Naive thymus-derived CD8-positive, alpha-beta T cell (primary cell): ENCODE results near the gene KATNIP. TPM values are rescaled to one million over a fixed set of nuclear protein-coding genes. Genes with fewer than 3 reads are reported as not detected.

ENCODE experiments used
- ATAC-seq, 2 donors: fragments of 150-1000 bp; cut with Tn5 transposase in 1 of 2; sonication (Bioruptor Pico), chemical (Tn5 transposase) in 1 of 2; 1 replicate in 1 of 2; 2 replicates in 1 of 2; pipeline ENCODE4 v1.10.0; 2021; ENCODE audit warnings: mild to moderate bottlenecking in 2 of 2, moderate library complexity in 2 of 2
- POLR2A ChIA-PET: fragments of 350-600 bp; sonication (Branson Sonifier 250); formaldehyde crosslinking; loops from one replicate; lab custom pipeline; 2021; ENCODE audit warnings: antibody characterized with exemption; lab: Charles Lee
- DNase-seq, 10 donors: peaks; one replicate each; pipeline versions ENCODE4 v3.0.0 to v3.0.0-alpha.2; 2020 to 2022
- H3K27ac Mint-ChIP-seq, 10 donors: one replicate each; pipeline ENCODE4 v1.8.0; 2020 to 2022; ENCODE audit warnings: mild to moderate bottlenecking in 10 of 10, mixed read lengths in 10 of 10, moderate library complexity in 4 of 10, inconsistent platforms in 1 of 10
- H3K27me3 Mint-ChIP-seq, 5 donors: one replicate each; pipeline ENCODE4 v1.8.0; 2021 to 2022; ENCODE audit warnings: mixed read lengths in 5 of 5
- H3K36me3 Mint-ChIP-seq, 3 donors: one replicate each; pipeline ENCODE4 v1.8.0; 2020 to 2022; ENCODE audit warnings: mixed read lengths in 3 of 3, mild to moderate bottlenecking in 2 of 3, inconsistent platforms in 1 of 3
- H3K4me1 Mint-ChIP-seq, 4 donors: one replicate each; pipeline ENCODE4 v1.8.0; 2021 to 2022; ENCODE audit warnings: mixed read lengths in 4 of 4
- H3K4me3 Mint-ChIP-seq, 10 donors: one replicate each; pipeline ENCODE4 v1.8.0; 2020 to 2022; ENCODE audit warnings: mild to moderate bottlenecking in 10 of 10, mixed read lengths in 10 of 10, moderate library complexity in 6 of 10, inconsistent platforms in 1 of 10
- H3K9me3 Mint-ChIP-seq, 9 donors: one replicate each; pipeline ENCODE4 v1.8.0; 2020 to 2022; ENCODE audit warnings: mixed read lengths in 9 of 9, mild to moderate bottlenecking in 3 of 9, inconsistent platforms in 1 of 9, moderate library complexity in 1 of 9
- polyA plus RNA-seq, 3 donors: library from polyadenylated mRNA; unstranded; fragments of 300-500 nt; fragmentation: Illumina TruSeq; gene quantifications; one replicate each; pipeline ENCODE4 v1.2.3, GENCODE V29; 2021
- total RNA-seq, 8 experiments: library from RNA in 2 of 8; stranded (reverse) in 2 of 8; gene quantifications; one replicate each; pipeline ENCODE4 v1.2.3 and lab custom pipeline; 2021 to 2026

The KATNIP gene
- total RNA-seq = 10 to 100 TPM; 17.0 to 23.4 TPM
- polyA plus RNA-seq = 1 to 10 TPM; 1.3 to 3.4 (median 1.9) TPM
- 30.6 to 44.9 (median 35.2) reads per million in 6 experiments for total RNA-seq (lab: John Stamatoyannopoulos, UW)

DNA sequence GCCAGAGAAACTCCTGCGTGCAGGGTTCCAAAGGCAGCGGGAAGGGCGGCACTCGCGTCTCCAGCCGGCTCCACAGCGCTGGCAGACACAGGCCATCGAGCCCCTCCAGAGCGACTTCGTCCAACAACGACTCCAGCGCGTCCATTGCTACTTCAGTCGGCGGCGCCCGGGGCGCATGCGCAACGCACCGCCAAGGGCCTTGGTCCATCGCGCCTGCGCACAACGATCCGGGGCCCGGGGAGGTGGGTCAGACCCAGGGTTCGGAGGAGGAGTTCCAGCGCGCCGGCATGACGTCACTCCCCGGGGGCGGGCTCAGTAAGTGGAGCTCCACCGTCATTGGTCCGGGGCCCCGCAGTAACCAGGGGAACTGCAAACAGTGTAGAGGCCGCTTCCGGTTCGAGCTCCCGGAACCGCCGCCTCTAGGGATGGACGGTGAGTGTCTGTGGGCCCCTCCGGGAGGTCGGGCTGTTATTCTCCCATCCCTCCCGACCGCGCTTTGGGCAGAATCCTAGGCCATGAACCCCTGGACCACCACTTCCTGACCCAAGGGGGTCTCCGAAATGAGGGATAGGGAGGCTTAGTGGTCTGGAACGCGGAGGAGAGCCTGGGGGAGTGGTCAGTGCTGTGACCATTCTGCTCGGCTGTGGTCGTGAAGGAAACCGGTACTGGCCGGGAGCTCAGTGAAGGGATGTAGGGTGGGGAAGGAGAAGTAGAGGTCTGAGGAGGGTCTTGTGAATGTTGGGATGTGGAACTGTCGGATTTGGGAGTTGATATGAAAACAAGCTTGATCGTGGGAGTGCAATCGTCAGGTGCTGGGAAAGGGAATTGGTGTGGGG lies at the start of gene KATNIP, which contains the start of gene GTF3C1:
KATNIP (plus strand) TSS at position 399 of the 836 bp plus-strand sequence; CDS start at position 426, 27 bp downstream.
GTF3C1 (minus strand) TSS at position 168 of the 836 bp plus-strand sequence; CDS start at position 145, 23 bp downstream.
- H3K27me3 Mint-ChIP-seq = no peaks in the 10 kb centered on the region
- H3K4me3 Mint-ChIP-seq = peak within 1 kb of the TSS; percentile 97 to 99 (median 98)
- DNase-seq = peak; percentile 99 to 100 (median 100)
- POLR2A ChIA-PET = interaction anchor here (0.6 to 3.3 kb wide), 6 partner anchors 10 to 746 kb away, joined by 3 to 20 read pairs (median 4); partner anchors contain the start of gene KDM8
- H3K9me3 Mint-ChIP-seq = no peaks in the 10 kb centered on the region
- H3K36me3 Mint-ChIP-seq = peaks cover 0 to 17% (median 4%) of the 10 kb centered on the region in 3 donors
- peak within 1 kb of the TSS; percentile 92 to 100 (median 100) for H3K27ac Mint-ChIP-seq
- peaks cover 27 to 50% (median 42%) of the 10 kb centered on the region in 4 donors for H3K4me1 Mint-ChIP-seq
- ATAC-seq = peak; percentile 93 to 95

DNA sequence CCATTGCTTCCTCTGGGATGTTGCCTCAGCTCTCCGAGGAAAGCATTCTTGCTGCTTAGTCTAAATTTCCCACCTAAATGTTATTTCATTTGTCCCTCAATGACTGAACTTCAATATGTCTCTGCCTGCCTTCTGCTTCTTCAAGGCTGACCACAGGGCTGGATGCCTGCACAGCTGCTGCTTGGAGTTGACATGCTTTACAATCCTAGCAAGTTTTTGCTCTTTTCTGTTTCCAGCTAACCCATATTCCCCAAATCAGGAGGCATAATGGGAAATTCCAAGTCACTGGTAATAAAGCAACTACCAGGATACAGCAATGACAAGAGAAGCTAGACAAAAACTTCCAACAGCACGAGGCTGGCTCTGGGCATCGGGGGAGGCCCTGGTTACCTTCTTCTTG lies 49.1 kb upstream of the KATNIP start:
- no peaks in the 10 kb centered on the region for H3K27me3 Mint-ChIP-seq
- POLR2A ChIA-PET = no interaction called here
- no peak overlapping the region for H3K4me3 Mint-ChIP-seq
- peak overlapping the region in 2 of 10 donors; percentile 10 to 77 for H3K27ac Mint-ChIP-seq
- DNase-seq (no peak), ATAC-seq (no peak)
- no peaks in the 10 kb centered on the region for H3K9me3 Mint-ChIP-seq
- no peaks in the 10 kb centered on the region for H3K4me1 Mint-ChIP-seq
- peaks cover 7 to 89% (median 53%) of the 10 kb centered on the region in 3 donors for H3K36me3 Mint-ChIP-seq

DNA sequence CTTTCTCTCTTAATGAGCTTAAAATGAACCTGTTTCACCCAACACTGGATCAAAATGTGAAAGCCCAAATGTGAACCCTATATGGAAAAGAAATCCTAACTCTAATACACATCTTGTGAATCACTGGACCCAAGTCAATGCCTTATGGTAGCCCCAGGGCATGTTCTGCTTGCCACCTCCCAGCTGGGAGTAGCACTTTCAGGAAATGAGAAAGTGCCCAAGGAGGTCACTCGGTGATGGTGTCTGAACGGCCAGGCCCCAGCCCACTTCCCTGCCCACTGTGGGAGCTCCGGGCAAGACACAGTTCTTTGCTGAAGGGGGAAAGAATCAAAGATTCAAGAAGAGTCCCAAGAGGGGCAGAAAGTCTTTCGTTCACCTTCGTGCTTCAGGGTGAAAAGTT lies 46.3 kb upstream of the KATNIP start:
- H3K27me3 Mint-ChIP-seq = no peaks in the 10 kb centered on the region
- no peaks in the 10 kb centered on the region for H3K4me1 Mint-ChIP-seq
- DNase-seq (no peak), ATAC-seq (no peak)
- H3K4me3 Mint-ChIP-seq = no peak overlapping the region
- H3K27ac Mint-ChIP-seq = peak overlapping the region in 1 of 10 donors; percentile 24
- H3K9me3 Mint-ChIP-seq = no peaks in the 10 kb centered on the region
- POLR2A ChIA-PET = no interaction called here
- peaks cover 10 to 91% (median 54%) of the 10 kb centered on the region in 3 donors for H3K36me3 Mint-ChIP-seq

DNA sequence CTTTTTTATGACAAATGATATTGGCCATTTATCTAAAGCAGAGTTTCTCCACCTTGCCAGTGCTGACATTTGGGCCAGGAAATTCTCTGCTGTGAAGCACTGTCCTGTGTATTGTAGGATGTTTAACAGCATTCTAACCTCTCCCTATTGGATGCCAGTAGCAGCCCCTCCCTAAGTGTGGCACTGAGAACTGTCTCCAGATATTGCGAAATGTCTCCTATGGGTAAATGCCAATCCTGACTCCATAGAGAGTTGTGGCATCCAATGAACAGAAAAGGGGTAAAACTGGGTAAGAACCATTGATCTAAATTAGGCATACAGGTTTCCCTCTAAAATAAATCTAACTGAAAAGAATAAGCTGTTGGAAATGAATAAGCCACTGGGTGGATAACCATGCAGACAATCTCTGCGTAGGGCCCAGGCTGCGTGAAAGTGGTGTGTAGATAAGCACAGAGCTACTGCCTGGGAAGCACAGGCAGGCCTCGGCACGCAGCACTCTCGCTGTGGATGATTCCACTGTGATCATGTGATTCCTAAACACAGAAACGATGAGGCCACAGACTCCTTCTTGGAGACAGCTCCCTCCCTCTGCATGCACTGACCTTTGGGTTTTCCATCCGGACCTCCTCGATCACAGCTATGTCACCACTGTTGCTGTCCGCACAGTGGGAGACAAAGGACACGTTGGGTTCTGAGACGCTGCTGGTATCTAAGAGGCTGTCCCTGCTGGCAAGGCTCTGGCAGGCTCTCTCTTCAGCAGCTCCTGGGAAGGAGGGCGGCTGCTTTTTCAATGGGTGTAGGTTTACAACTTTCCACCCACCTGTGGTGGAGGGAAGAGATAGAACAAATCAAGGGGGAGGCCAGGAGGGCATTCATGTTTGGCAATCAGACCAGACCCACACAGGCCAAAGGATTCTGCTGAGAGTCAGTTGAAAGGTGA lies 44.4 kb upstream of the KATNIP start:
- no peak for ATAC-seq
- POLR2A ChIA-PET = no interaction called here
- Mint-ChIP-seq H3K27ac (peak overlapping the region in 1 of 10 donors; percentile 15), H3K4me3 (no peak overlapping the region), H3K9me3 (no peaks in the 10 kb centered on the region), H3K4me1 (no peaks in the 10 kb centered on the region), H3K27me3 (no peaks in the 10 kb centered on the region), H3K36me3 (peaks cover 14 to 97% (median 54%) of the 10 kb centered on the region in 3 donors)
- no peak for DNase-seq

DNA sequence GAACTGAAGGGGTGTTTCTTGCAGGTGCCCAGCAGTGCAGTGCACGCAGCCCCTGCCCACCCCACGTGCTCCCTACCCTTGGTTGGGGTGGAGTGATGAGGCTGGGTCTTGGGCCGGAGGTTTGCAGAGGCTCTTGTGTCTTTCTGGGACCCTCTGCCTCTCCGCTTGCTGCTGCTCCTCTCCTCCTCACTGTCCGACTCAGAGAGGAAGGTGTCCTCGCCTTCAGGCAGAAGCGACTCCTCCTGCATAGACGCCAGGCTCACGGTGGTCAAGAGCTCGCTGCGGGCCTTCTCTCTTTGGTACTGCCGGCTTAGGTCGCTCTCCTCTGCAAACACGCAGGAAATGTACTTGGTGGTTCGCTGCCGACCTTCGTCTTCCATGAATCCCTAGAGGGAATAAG lies 43.2 kb upstream of the KATNIP start:
- Mint-ChIP-seq H3K4me3 (no peak overlapping the region), H3K27ac (peak overlapping the region in 1 of 10 donors; percentile 17), H3K27me3 (no peaks in the 10 kb centered on the region), H3K9me3 (no peaks in the 10 kb centered on the region), H3K36me3 (peaks cover 14 to 97% (median 56%) of the 10 kb centered on the region in 3 donors), H3K4me1 (no peaks in the 10 kb centered on the region)
- no peak for ATAC-seq
- POLR2A ChIA-PET = no interaction called here
- DNase-seq = no peak

DNA sequence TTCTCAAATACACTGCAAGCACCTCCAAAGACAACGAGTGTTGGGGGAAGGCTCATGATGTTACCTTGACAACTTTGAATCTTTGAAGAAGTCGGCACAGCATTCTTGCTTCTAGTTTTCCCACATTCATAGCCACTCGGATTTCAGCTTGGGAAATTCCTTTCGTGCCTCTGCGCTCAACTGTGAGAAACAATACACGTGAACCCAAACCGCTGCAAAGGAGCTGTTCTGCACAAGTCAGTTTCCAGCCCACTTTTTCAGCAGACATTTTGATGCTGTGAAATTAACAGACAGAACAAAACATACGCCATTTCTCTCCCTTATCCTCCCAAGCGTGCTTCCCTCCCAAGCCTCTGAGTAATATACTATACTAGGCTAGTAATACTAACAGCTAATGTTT lies 41.5 kb upstream of the KATNIP start:
- no peak overlapping the region for H3K4me3 Mint-ChIP-seq
- H3K9me3 Mint-ChIP-seq = no peaks in the 10 kb centered on the region
- no peaks in the 10 kb centered on the region for H3K4me1 Mint-ChIP-seq
- ATAC-seq (no peak), DNase-seq (no peak)
- no peaks in the 10 kb centered on the region for H3K27me3 Mint-ChIP-seq
- H3K36me3 Mint-ChIP-seq = peaks cover 14 to 96% (median 44%) of the 10 kb centered on the region in 3 donors
- peak overlapping the region in 1 of 10 donors; percentile 44 for H3K27ac Mint-ChIP-seq
- POLR2A ChIA-PET = no interaction called here

DNA sequence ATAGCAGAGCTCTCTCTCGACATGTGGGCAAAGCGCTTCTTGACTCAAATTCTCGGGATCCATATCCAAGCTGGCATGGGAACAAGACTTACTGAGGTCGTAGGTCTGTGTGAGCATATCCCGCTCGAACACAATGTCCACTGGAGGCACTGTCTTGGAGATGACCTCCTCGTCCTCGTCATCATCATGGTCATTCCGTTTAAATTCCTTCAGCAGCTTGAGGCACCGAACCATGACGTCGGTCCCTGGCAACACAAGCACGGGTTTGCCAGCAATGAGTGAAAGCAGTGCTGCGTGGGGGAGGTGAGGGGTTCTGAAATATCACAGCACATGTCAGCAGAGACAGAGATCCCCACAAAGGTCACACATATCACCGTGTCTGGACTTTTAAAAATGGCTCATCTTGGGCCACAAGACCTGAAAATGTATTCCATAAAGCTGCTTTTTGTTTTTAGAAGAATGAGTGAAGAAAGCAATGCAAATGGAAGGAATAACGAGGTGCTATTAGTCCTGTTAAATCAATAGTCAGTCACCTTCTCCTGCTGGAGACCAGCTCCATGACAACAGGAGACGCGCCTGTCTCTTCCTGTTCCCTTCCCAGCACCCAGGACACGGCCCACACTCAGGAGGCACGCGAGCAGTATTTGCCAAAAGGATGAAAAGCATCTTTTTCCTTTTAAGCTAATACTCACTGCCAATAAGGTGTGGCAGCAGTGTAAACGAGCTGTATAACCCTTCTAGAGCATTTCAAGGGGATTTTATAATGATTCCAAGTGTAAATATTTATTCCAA lies 38.1 kb upstream of the KATNIP start:
- no peak overlapping the region for H3K27ac Mint-ChIP-seq
- no peak for ATAC-seq
- POLR2A ChIA-PET = no interaction called here
- no peaks in the 10 kb centered on the region for H3K27me3 Mint-ChIP-seq
- H3K4me1 Mint-ChIP-seq = no peaks in the 10 kb centered on the region
- H3K36me3 Mint-ChIP-seq = peaks cover 14 to 77% (median 37%) of the 10 kb centered on the region in 3 donors
- no peak overlapping the region for H3K4me3 Mint-ChIP-seq
- H3K9me3 Mint-ChIP-seq = no peaks in the 10 kb centered on the region
- DNase-seq = no peak

DNA sequence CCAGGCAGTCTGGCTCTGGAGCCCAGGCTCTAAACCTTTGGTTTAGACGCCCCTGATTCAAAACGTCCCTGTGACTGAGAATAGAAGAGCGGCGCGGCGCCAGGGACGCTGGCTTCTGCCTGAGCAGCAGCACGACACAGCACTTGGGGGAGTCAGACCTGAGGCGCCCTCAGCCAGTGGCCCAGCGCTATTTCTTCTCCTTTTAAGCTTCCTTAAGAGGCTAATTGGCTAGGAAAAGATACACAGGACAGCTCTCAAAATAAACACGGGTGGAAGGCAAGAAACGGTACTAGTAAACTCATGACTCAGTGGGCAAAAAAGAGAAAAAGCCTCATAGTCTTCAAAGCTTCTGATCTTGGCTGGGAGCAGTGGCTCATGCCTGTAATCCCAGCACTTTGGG lies 35.1 kb upstream of the KATNIP start:
- H3K4me3 Mint-ChIP-seq = no peak overlapping the region
- H3K4me1 Mint-ChIP-seq = peaks cover 0 to 7% (median 0%) of the 10 kb centered on the region in 4 donors
- H3K9me3 Mint-ChIP-seq = no peaks in the 10 kb centered on the region
- POLR2A ChIA-PET = no interaction called here
- H3K36me3 Mint-ChIP-seq = peaks cover 0 to 73% (median 19%) of the 10 kb centered on the region in 3 donors
- H3K27me3 Mint-ChIP-seq = no peaks in the 10 kb centered on the region
- no peak for DNase-seq
- ATAC-seq = no peak
- peak overlapping the region in 2 of 10 donors; percentile 24 to 33 for H3K27ac Mint-ChIP-seq

DNA sequence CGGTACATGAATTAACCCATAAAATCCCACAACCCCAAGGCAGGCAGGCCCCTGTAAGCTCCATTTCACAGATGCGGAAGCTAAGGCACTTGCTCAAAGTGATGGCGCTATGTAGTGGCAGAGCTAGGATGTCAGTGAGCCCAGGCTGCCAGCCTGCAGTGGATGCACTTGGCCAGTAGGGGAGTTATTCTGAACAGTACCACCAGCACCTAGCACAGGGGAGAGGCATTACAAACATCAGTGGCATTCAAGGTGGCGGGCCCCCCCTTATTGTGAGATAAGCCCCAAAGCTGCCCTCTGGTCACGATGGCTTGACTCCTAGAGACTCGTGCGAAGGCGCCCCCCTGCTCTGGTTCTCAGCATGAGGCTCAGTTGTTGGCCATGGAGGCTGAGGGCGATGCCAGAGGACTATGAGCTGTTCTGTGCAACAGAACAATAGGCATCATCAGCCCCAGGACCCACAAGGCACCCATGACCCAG lies 34.0 kb upstream of the KATNIP start:
- Mint-ChIP-seq H3K9me3 (no peaks in the 10 kb centered on the region), H3K36me3 (peaks cover 0 to 62% (median 15%) of the 10 kb centered on the region in 3 donors), H3K4me1 (peaks cover 0 to 7% (median 0%) of the 10 kb centered on the region in 4 donors), H3K27me3 (no peaks in the 10 kb centered on the region), H3K4me3 (no peak overlapping the region), H3K27ac (peak overlapping the region in 3 of 10 donors; percentile 43 to 67 (median 56))
- DNase-seq (peak in 1 of 10 donors; percentile 31), ATAC-seq (peak; percentile 52 to 58)
- POLR2A ChIA-PET = interaction anchor here (0.5 to 1.3 kb wide), 3 partner anchors 234 to 473 kb away, joined by 3 to 4 read pairs (median 3); no protein-coding TSS in a partner anchor

DNA sequence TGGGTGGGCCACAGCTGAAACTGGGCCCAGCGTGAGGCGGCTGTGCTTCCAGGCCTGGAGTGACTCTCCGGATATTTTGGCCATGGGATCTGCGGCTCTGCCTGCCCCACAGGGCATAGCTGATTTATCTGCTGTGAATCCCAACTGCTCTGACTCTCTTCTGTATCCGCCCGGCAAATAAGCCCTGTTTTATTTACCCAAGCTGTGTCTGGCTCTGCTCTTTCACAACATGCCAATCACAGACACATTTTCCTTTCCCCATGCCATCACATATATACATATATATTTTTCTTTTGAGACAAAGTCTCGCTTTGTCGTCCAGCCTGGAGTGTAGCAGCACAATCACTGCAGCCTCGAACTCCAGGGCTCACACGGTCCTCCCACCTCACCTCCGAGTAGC lies 33.6 kb upstream of the KATNIP start:
- peak overlapping the region in 1 of 10 donors; percentile 61 for H3K27ac Mint-ChIP-seq
- no peak overlapping the region for H3K4me3 Mint-ChIP-seq
- peaks cover 0 to 57% (median 13%) of the 10 kb centered on the region in 3 donors for H3K36me3 Mint-ChIP-seq
- no peak for ATAC-seq
- H3K9me3 Mint-ChIP-seq = no peaks in the 10 kb centered on the region
- no peak for DNase-seq
- POLR2A ChIA-PET = interaction anchor here (1.3 kb wide), 1 partner anchor 287 kb away, joined by 3 read pairs; no protein-coding TSS in a partner anchor
- peaks cover 0 to 7% (median 0%) of the 10 kb centered on the region in 4 donors for H3K4me1 Mint-ChIP-seq
- H3K27me3 Mint-ChIP-seq = no peaks in the 10 kb centered on the region

DNA sequence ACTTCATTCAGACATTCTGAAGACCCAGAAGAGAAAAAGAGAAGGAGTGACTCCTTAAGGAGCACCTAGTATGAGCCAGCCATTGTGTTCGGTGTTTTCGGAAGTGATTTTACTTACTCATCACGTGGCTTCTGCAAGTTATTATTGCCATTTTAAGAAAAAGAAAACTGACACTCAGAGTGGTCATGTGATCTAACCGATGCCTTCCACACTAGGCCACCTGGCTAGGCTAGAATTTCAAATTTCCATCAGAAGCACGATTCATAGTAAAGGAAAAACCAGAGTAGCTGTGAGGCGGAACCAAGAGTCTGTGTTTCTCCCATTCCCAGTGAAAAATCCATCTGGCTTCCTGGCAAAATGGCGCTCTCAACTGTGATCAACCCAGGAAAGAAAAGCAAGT lies 32.3 kb upstream of the KATNIP start:
- Mint-ChIP-seq H3K9me3 (no peaks in the 10 kb centered on the region), H3K27me3 (no peaks in the 10 kb centered on the region), H3K36me3 (peaks cover 0 to 54% (median 11%) of the 10 kb centered on the region in 3 donors), H3K4me3 (no peak overlapping the region), H3K4me1 (peaks cover 0 to 9% (median 0%) of the 10 kb centered on the region in 4 donors), H3K27ac (peak overlapping the region in 1 of 10 donors; percentile 41)
- no peak for DNase-seq
- POLR2A ChIA-PET = no interaction called here
- no peak for ATAC-seq
